ENCODE data around the gene CA11.

DNA sequence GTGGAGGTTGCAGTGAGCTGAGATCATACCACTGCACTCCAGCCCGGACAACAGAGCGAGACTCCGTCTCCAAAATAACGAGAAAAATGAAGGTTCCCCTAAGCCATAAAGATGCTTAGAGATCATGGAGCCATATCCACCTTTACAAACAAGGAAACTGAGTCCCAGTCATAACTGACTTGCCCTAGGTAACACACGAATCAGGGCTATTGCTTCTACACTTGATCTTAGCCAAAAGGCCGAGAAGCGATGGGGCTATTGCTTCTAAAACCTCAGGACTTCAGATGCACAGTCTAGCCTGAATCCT lies 12.0 kb downstream of the CA11 start:
- TF ChIP-seq GATA3 (IDR thresholded peaks at IDR 0.05; ENCODE audit: low read depth, low read length) (no peak), GATA2 (IDR thresholded peaks at IDR 0.05; ENCODE audit: low read depth, low read length) (no peak)

Measured in SH-SY5Y (cell line).